ENCODE results near the gene PLPP4.

Gene PLPP4

DNA sequence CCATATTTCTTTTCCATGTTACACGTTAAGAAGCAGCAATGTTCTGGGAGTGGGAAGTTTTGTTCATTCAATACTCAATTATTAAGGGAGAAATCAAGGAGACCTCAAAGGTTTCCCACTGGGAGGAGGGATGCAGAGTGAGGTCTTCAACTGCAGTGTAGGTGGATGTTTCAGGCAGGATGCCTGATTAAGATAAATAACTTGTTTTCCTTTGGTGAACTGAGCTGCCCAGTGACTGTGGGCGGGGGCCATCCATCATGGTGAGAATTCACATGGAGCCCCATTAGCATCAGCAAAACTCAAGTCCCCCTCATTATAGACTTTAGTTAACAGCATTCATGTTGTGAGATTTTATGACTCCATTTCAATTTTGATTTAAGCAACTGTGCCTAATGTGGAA is 121.1 kb downstream of the PLPP4 start:
- no peak for DNase-seq (ENCODE audit: low spot score)

DNA sequence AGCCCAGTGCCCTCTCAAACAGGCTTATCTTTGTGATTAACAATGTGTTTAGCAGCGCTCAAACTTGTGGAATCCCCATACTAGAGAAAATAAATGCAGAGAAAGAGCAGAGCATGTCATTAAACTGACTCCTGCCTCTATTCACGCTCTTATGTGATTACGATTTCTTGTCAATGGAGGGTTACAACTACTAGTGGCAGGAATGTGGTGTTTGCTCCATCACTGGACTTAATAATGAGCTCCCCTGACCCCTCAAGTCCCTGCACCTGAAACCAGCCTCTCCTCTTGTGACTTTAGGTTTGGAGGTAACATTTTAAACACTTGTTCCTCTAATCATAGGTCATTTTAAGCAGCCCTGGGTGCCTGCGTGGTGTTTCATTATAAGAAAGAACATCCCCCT is 121.9 kb downstream of the PLPP4 start:
- no peak for DNase-seq (ENCODE audit: low spot score)

DNA sequence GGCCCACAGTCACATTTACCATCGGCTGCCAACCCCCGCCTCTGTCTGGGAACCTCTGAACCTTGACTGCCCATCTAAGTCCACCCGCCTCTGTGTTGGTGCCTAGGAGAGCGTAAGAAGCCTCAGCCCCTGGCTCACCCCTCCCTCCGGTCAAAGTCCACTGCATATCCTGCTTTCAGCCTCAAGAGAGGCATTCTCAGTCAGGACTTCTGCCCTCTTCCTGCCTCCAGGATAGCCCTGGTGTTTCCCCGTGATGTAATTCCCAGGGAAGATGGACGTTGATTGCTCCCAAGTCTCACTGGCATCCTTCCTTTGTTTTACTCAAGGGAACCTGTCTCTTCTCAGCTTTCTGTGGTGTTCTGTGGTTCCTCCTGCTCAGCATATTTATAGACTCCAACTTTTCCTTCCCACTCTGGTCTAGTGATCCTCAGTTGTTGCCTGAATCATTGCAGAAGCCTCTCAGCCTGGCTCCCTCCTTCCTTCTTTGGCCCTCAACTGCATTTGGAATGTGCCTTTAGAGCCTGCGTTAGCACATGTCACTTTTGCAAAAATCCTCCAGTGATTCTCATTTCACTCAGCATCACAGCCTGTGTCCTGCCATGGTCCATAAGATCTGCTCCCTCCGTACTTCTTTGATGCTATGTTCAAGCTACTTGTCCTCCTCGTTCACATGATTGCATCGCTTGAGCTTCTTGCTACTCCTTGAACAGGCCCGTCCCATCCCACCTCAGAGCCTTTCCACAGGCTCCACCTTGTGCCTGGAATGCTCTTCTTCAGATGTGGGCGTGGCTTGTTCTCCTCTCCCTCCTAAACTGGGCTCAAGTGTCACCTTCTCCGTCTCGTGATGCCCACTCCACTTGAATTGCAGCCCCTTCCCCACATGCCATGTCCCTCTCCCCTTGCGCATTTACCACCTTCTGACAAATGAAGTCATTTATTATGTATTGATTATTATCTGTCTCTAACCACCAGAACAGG is 124.2 kb downstream of the PLPP4 start:
- no peak for DNase-seq (ENCODE audit: low spot score)

DNA sequence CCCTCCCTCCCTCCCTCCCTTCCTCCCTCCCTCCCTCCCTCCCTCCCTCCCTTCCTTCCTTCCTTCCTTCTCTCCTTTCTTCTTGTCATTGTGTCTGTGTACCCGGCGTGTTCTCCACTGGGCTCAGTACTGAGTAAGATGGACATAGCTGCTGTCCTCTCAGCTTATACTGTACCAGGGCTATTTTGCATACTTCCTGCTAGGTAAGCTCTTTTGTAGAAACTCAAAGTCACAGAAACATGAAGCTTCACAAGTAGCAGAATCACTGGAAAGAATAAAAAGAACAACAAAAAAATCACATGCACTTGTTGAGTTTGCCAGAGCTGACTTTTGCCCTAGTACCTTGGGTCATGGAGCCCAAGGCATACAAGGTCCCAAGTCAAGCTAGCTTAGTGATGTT is 125.7 kb downstream of the PLPP4 start:
- DNase-seq (ENCODE audit: low spot score), result no peak

DNA sequence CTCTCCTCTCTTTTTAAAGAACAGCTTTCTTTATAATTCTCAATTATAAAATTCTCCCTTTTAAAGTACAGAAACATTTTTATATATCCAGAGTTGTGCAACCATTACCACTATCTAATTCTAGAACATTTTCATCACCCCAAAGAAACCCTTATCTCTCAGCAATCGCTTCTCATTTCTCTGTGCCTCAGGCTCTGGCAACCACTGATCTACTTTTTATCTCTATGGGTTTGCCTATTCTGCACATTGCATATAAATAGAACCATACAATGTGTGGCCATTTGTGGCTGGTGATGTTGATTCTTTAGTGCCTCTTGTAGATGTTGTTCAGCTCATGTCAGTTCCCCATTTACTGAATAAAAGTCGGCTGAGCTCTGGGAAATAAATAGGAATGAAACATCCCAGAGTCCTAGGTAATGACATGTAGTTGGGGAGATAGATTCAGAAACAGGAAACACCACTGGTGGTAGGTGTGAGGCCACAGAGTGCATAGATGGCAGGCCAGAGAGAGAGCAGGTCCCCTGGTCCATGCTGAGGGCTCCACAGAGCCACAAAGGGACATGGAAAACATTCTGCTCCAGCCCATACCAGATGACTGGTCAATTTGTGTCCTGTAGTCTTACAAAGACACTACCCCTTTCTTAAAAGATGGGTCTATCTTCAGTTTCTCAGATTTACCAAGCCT is 126.5 kb downstream of the PLPP4 start:
- no peak for DNase-seq (ENCODE audit: low spot score)

DNA sequence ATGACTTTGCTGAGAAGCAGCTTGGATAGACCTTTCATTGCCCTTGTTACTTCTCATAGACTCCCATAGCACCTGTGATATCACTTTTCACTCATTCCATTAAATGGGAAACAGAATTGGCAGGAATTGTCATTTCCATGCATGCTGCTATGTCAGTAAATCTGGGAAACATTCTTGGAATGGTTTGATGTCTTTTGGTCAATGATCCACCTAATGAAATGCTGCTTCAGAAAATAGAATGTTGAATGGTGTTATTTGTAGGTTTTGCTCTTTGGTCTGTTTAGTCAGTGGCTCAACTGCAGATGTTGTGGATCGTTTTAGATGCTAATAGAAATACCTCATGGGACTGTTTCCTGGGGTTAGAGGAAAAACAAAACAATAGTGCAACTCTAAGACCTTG is 127.8 kb downstream of the PLPP4 start:
- DNase-seq (ENCODE audit: low spot score), result no peak

DNA sequence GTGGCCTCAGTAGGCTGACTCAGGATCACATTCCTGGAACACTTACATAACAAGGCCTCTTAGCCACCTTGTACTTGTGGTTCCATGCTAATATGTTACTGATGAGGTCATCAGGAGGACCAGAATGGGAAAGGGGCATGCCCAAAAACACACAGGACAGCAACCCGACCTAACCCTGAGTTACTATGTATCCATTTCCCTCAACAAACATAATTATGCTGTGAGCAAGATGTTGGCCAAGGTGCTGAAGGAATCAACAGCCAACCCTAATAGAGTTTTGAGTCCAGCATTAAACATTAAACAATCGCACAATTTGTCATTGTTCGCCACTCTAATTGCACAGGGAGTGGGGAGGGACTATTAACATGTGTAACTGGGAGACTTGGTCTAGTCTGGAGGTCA is 129.4 kb downstream of the PLPP4 start:
- DNase-seq (ENCODE audit: low spot score), result no peak

DNA sequence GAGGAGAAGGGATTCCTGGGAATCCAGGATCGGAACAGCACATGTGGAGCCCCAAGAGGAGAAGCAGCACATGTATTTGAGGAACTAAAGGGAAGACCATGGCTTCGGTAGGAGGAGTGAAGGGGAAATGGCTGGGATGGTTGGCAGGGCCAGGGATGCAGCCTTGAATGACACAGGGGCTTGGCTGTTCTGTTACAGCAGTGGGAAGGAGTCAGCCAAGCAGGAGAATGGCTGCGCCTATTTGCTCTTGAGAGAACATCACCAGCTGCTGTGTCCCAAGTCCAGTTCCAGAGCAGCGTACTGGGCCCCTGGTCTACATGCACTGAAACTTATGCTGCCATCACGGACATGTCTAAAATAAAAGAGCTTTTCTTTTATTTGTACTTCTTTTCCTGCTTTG is 130.0 kb downstream of the PLPP4 start:
- DNase-seq (ENCODE audit: low spot score), result no peak

DNA sequence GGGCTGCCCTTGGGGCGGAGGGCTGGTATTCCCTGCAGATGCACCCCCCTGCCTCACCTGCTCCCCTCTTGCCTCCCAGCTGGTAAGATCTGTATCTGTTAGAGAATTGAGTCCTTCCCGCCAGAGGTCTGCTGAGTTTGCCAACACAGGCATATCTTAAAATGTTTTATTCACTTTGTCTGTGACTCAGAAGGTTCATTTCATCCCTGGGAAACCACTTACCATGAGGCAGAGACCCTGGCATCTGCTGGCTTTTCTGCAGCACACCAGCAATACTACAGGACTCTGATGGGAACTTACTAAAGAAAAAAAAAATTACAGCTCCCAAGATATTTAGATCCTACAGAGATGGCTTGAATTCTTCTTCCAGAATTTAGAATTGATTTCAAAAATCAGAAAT is 131.3 kb downstream of the PLPP4 start:
- no peak for DNase-seq (ENCODE audit: low spot score)

DNA sequence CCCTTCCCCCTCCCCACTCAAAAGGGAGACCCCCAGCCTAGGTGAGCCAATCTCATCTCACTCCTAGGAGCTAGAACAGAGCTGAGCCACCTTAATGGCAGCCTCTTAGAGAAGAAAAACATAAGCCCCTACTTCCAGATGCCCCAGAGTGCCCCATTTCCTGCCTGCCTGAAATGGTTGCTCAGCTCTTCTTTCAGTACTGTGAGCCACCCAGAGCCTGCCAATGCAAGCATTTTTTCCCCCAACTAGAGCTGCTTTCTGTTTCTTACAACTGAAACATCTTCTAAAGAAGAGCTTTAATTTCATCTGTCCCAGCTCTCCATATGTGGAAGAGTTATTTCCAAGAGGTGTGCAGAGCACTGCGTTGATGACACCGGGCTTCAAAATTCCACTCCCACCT is 136.7 kb downstream of the PLPP4 start:
- no peak for DNase-seq (ENCODE audit: low spot score)

DNA sequence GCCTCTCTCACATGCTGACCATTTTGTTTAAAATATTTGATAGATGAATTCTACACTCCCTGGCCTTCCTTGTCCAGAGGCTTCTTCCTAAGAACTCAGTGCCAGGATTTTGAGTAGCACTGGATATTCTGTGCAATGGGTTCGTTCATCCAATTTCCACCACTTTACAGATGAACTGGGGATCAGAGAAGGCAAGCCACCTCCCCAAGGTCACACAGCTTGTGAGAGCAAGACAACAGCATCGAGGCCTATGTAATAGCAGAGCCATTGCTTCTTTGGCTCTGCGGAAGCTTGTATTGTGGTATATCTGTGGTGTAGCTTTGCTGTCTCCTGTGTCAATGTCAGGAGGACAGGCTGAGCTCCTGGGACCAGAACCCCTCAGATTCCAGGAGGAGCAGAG is 140.9 kb downstream of the PLPP4 start:
- no peak for DNase-seq (ENCODE audit: low spot score)

DNA sequence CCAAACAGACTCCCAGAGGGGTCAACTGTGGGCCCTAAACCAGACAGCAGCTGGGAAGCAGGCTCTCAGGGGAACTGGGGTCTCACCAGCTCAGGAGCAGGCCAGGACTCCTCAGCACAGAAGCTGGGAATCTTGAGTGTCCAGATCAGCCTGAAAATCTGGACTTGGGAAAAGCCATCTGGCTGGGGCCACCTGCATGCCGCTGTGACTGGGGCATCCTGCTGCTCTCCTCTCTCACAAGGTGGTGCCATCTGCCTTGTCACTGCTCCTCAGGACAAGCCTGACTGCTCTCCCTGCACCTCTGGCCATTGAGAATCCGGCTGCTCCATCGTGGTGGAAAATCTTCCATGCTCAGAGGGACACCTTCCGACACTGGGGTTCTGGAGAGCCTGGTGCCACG is 141.4 kb downstream of the PLPP4 start:
- no peak for DNase-seq (ENCODE audit: low spot score)

DNA sequence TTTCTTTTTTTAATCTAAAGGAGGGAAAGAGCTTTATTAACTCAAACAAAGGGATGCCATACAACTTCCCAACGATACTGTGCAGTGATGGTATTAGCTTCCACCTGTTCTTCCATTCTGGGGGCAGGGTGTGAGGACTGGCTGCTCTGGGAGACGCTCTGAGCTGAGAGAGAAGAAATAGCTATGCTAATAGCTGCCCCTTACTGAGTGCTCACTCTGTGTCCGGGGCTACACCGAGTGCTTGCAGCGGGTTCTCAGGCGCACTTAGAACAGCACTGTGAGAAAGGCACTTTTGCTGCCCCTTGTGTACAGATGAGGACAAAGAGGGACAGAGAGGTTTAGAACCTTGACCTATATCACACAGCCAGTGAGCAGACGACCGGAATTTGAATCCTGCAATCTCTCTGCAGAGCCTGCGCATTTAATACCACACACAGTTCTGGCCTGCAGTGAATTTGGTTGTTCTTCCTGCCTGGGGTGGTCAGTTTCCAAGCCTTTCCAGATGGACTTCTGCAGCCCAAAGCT is 142.2 kb downstream of the PLPP4 start:
- DNase-seq (ENCODE audit: low spot score), result no peak

DNA sequence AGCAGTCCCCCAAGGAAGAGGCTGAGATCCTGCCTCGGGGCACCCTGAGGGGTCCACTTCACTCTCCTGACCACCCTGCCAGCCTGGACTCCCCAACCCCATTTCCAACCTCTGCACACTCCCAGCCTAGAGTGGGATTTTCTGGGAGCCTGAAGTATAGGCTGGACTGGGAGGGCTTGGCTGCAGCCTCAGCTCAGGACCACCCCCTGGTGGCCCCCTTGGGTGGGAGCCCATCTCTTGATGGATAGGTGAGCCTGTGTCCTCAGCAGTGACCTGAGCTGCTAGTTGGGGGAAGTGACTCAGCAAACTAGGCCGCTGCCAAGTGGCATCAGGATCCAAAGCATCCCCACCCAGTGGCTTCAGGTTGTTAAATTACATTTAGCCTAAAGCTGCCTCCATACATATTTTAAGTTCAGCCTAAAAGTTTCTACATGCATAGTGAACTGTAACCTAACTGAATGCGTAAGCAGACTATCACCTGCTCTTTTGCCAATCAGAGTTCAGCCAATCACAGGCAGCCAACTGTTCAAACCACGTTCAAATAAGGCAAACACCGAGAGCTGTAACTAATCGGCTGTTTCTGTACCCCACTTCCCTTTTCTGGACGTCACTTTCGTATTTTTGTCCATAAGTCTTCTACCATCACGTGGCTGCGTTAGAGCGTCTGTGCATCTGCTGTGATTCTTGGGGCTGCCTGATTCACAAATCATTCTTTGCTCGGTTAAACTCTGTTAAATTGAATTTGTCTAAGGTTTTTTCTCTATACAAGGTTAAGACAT is 144.0 kb downstream of the PLPP4 start:
- DNase-seq (ENCODE audit: low spot score), result no peak

DNA sequence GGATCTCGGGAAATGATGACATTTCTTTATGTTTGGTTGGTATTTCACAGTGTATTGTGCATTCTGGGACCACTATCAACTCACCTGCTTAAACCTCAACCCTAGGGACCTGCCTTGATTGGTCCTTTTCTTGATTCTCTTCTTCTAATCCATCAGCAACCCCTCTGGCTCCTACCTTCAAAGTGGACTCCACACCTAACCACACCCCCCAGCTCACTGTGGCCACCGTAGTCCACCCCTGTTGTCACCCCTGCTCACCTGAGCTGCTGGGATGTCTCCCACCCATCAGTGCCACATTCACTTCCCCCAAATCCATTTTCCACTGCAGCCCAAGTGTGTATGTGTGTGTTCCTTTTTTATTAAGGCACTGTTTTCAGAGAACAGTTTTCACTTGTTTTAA is 145.0 kb downstream of the PLPP4 start:
- DNase-seq (ENCODE audit: low spot score), result no peak

DNA sequence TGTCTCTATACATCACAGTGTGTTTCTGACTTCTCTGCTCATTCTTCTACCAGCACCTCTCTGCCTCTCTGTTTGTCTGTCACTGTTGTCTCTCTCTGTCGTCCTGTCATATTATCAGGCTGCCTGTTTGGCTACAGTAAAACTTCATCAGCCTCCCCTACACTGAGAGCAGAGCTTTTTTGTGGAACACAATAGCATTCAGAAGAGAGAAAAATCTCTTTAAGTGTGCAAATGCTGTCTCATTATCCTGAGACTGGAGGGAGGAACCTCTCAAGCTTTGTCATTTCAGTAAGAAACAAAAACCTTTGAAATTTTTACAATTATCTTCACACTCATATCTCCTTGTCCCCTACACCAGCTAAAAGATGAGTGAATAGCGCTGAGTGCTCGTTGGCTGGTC is 148.4 kb downstream of the PLPP4 start:
- no peak for DNase-seq (ENCODE audit: low spot score)

DNA sequence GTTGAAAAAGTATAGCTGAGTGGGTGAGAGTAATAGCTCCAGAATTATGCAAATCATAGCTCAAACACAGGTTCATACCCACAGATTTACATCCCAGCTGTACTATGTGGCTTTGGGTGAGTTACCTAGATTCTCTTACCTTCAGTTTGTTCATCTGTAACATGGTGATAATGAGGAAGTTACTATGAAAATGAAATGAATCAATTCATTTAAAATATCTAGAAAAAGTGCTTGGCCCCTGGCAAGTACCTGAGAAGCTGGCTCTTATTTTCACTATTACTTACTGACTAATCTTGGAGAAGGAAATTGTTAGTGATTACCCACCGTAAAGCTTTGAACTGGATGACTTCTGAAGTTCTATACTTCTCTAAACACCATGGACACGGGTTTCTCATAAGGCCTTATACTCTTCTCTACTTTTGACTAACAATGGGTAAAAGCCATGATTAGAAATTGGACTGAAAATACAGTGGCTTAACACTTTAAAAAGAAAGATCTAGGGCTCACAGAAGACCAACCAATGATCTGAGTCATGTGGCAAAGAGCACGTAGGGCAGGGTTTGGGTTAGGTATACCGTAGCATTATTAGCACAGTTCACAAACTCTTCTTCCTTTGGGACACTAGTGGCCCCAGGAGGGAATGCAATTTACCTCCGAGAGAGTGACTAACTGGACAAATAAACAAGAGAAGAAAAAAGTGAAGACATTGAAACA is 149.2 kb downstream of the PLPP4 start:
- no peak for DNase-seq (ENCODE audit: low spot score)

DNA sequence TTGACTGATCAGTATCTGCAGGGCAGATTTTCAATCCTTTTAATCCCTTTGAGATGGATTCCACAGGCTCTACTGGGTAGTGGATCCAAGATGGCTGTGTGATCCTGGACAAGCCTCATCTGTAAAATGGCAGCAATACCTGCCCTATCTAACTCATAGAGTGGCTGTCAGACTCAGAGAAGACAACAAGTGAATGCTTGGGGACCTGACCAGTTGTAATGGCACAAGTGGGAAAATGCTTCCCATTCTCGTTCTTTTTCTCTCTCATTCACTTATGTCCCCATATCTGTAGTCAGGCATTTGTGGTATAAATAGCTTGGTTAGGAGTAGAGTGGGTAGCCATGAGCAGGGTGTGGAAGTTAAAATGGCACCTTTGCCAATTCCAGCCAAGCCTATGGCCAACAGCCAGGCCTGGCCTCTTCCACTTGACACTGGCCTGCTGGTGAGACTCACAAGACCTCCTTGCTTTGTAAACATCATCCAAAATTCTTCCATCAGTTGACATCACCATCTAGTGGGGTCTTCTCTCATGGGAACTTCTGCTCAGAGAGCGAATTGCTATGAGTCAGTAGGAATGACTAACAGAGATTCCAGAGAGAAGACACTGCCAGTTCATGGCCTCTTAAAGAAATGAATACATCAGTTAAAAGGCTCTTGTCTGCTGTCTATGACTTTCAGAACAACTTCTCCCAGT is 150.1 kb downstream of the PLPP4 start:
- DNase-seq (ENCODE audit: low spot score), result no peak

DNA sequence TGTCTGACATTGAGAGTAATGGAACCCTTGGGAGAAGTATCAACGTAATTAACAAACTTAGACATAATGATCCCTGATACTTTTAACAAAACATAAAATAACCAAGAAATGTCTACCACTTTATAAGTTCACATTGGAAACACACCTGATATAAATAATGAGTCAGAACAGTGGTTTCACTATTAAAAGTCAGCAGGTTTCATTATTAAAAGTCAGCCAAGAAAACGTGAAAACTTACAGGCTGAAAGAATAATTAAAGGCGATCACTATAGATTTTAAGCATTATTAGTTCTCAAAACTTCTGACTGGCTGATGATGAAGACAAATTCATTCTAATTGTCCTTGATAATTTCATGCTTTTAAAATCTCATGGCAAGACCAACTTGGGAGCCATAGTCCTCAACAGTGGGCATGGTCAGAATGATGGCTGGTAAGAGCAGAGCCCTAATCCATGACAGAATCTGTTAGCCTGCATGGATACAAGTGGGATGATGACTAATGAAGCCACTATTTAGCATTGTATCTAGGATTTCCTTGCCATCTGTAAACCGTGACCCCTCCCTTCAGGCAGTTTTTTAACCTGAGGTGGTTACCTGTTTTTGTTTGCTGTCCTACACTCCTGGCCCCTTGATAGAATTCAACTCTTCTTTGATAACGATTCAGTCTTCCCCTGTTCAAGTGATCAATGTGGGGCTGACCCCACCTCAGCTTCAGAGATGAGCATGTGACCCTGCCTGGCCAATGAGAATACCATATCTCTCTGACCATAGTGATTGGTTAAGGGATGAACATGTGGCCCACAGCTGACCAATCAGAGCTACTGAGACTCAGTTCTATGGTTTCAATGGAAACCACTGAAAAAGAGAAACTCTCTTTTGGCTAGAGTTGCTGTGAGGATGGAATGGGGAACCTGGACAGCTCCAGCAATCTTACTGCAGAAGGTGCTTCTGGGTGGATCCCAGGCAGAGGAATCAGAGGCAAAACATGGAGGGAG is 151.0 kb downstream of the PLPP4 start:
- no peak for DNase-seq (ENCODE audit: low spot score)

DNA sequence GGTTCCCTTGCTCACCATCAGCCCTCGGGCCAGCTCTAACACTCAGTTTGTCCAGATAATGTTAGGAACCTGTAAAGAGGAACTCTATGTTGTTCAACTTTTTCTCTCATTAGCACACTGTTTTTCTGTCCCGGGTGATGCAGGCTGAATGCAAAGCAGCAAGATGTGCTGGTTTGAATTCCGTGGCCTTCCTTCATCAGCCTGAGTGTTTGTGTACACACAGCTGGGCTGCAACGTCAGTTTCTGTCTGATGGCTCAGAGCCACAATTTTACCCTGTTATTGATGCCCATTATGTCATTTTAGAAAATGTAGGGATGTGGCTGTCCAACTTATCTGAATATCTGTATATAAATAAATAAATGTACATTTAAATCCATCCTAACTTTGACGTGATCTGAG is 152.0 kb downstream of the PLPP4 start:
- no peak for DNase-seq (ENCODE audit: low spot score)

Data from CD4-positive, alpha-beta T cell treated with Interleukin-2 at 100 ng/mL for 4 hours (primary cell).